Kidney (tissue), 14 donors: ENCODE data around the gene SCYGR2. TPM values are rescaled to one million over a fixed set of nuclear protein-coding genes. Genes with fewer than 3 reads are reported as not detected.

Source experiments
- DNase-seq, 5 donors: peaks; one replicate each; pipeline ENCODE4 v3.0.0-alpha.2; 2013 to 2020
- FAIRE-seq: peaks from 2 replicates; lab custom pipeline; 2012; peaks lifted over from hg19 to GRCh38; lab: Jason Lieb, UNC
- H3K27ac ChIP-seq, 2 donors: one replicate each; pipeline ENCODE4 v1.7.0; 2013; ENCODE audit warnings: low read depth in 2 of 2, low read length in 2 of 2, inconsistent platforms in 1 of 2
- H3K27me3 ChIP-seq: one replicate; pipeline ENCODE4 v1.7.1; 2013; ENCODE audit warnings: low read length, inconsistent platforms; ENCODE audit not compliant: control insufficient read depth, insufficient read depth
- H3K36me3 ChIP-seq, 3 donors: one replicate each; pipeline versions ENCODE4 v1.7.0 to v1.7.1; 2013; ENCODE audit warnings: low read length in 3 of 3, control low read depth in 1 of 3, inconsistent platforms in 1 of 3; ENCODE audit not compliant: insufficient read depth in 3 of 3, control insufficient read depth in 2 of 3
- H3K4me1 ChIP-seq, 3 donors: one replicate each; pipeline versions ENCODE4 v1.7.0 to v1.7.1; 2013; ENCODE audit warnings: low read length in 3 of 3, inconsistent platforms in 1 of 3, low read depth in 1 of 3; ENCODE audit not compliant: control insufficient read depth in 2 of 3, insufficient read depth in 2 of 3
- H3K4me3 ChIP-seq, 3 donors: one replicate each; pipeline versions ENCODE4 v1.7.0 to v1.8.1; 2013; ENCODE audit warnings: low read length in 3 of 3, control low read depth in 1 of 3, inconsistent platforms in 1 of 3
- H3K9ac ChIP-seq, 3 donors: one replicate each; pipeline versions ENCODE4 v1.7.0 to v1.7.1; 2013; ENCODE audit warnings: low read length in 3 of 3, control low read depth in 1 of 3, inconsistent platforms in 1 of 3
- H3K9me3 ChIP-seq, 3 donors: one replicate each; pipeline versions ENCODE4 v1.7.0 to v1.7.1; 2013; ENCODE audit warnings: low read length in 3 of 3, control low read depth in 1 of 3, inconsistent platforms in 1 of 3; ENCODE audit not compliant: control insufficient read depth in 2 of 3, insufficient read depth in 1 of 3
- CTCF ChIP-seq: IDR thresholded peaks from 3 replicates; pipeline ENCODE4 v1.5.1; 2012; ENCODE audit warnings: mild to moderate bottlenecking, moderate library complexity, borderline replicate concordance; ENCODE audit not compliant: insufficient read depth; ENCODE audit errors: extremely low read depth
- intact Hi-C: fragments of 100-400 bp; cut with DNase I; formaldehyde crosslinking; loops from one replicate; pipeline ENCODE4 v1.11.1; 2022
- polyA plus RNA-seq: library from polyadenylated mRNA; stranded (reverse); fragments of 350-450 nt; fragmentation: Illumina TruSeq; extraction: RNeasy Lipid Tissue Mini Kit (QIAGEN cat#74804); gene quantifications from one replicate; pipeline ENCODE4 v1.2.3, GENCODE V29; 2014; ENCODE audit warnings: low read depth, low replicate concordance; ENCODE audit not compliant: insufficient read depth
- total RNA-seq: library from RNA; stranded (reverse); fragmentation: NEBNext Ultra II Directional; extraction: Animal tissue kit (Norgen Biotek cat#: 25700); gene quantifications from one replicate; pipeline ENCODE4 v1.2.1, GENCODE V29; 2021
- donor health status: control.
- donor health status: control.
- donor health status: control.
- donor health status: control.
- donor health status: control.
- donor health status: DM: yes; HTN: yes; CAD: no.
- donor health status: Normal renal cell carcinoma (clear cell type).

Gene SCYGR2
- total and polyA plus RNA-seq, 2 donors from 2014 or later, result not detected

- no peak for FAIRE-seq
These were observed 24.5 kb downstream of the SCYGR2 start for GRCh38 chr2:227623226-227623625.

GRCh38 chr2:227625420-227625819, 26.7 kb downstream of the SCYGR2 start:
- Histone ChIP-seq H3K4me1 (no peaks in the 10 kb centered on the region), H3K9ac (no peak overlapping the region), H3K9me3 (peaks cover 0 to 4% (median 0%) of the 10 kb centered on the region in 3 donors), H3K36me3 (no peaks in the 10 kb centered on the region), H3K27me3 (no peaks in the 10 kb centered on the region), H3K27ac (no peak overlapping the region), H3K4me3 (no peak overlapping the region)
- intact Hi-C loops, result no loop called here
- DNase-seq (no peak), FAIRE-seq (no peak)
- no peak for TF ChIP-seq CTCF

More at GRCh38 chr2:227623226-227623625, 24.5 kb downstream of the SCYGR2 start:
- Histone ChIP-seq H3K4me3 (no peak overlapping the region), H3K27me3 (no peaks in the 10 kb centered on the region), H3K9me3 (peaks cover 0 to 4% (median 0%) of the 10 kb centered on the region in 3 donors), H3K27ac (no peak overlapping the region), H3K36me3 (no peaks in the 10 kb centered on the region), H3K9ac (no peak overlapping the region), H3K4me1 (no peaks in the 10 kb centered on the region)
- intact Hi-C loops, result no loop called here
- DNase-seq, result no peak
- TF ChIP-seq CTCF, result no peak

- no peak for TF ChIP-seq CTCF
- H3K27me3 ChIP-seq, result no peaks in the 10 kb centered on the region
- H3K9me3 ChIP-seq, result peaks cover 0 to 4% (median 0%) of the 10 kb centered on the region in 3 donors
- no peak for DNase-seq
- FAIRE-seq, result no peak
- no peaks in the 10 kb centered on the region for H3K4me1 ChIP-seq
- H3K4me3 ChIP-seq, result no peak overlapping the region
- intact Hi-C loops, result no loop called here
- no peaks in the 10 kb centered on the region for H3K36me3 ChIP-seq
- H3K9ac ChIP-seq, result no peak overlapping the region
- H3K27ac ChIP-seq, result no peak overlapping the region
These were observed 28.0 kb downstream of the SCYGR2 start for GRCh38 chr2:227626580-227627151.

GRCh38 chr2:227627769-227628168, 29.1 kb downstream of the SCYGR2 start:
- H3K4me1 ChIP-seq, result no peaks in the 10 kb centered on the region
- peaks cover 0 to under 1% (median 0%) of the 10 kb centered on the region in 3 donors for H3K9me3 ChIP-seq
- TF ChIP-seq CTCF, result no peak
- H3K9ac ChIP-seq, result no peak overlapping the region
- no peak overlapping the region for H3K27ac ChIP-seq
- FAIRE-seq (no peak), DNase-seq (no peak)
- no peaks in the 10 kb centered on the region for H3K27me3 ChIP-seq
- H3K4me3 ChIP-seq, result no peak overlapping the region
- H3K36me3 ChIP-seq, result no peaks in the 10 kb centered on the region
- intact Hi-C loops, result no loop called here
